ENCODE data around the gene DOCK10. TPM values are rescaled to one million over a fixed set of nuclear protein-coding genes. Genes with fewer than 3 reads are reported as not detected.

The DOCK10 gene
- total and polyA plus RNA-seq, 2 donors (not counting 1 experiment from before 2014, with no cell fraction given): 49.5 to 139 TPM

DNA sequence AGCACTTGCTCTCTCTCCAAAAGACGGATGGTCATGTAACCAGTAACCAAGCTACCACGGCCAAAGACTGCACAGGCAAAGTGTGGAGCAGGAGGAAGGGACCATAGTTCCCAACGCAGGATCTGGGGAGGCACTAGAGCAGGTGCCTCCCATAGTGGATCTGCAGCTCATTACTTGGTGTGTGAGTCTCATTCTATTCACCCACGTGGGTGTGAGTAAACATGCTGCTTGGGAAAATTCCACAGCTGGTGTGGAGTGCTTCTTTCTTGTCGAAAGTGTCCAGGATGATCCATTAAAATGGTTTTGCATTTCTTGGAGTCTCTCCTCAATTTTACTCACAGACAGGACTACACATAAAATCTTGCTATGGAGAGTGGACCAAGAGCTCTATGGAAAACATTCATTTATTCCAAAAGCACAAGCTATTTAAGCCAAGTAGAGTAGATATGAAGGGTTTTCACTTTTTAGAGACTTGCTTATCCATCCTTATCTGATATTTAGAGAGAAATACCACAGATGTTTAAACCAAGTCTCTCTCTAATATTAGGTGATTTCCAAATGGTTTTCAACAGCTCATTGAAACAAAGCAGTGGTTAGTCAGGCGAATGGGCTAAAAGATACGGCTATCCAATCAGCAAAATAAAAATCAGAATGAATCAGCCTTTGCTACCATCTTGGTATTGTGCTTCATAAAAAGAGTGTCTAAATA is 221.8 kb downstream of the DOCK10 start:
- no peaks in the 10 kb centered on the region for H3K9me3 ChIP-seq (ENCODE audit: control extremely low read depth in 1 of 3, control insufficient read depth in 2 of 3, insufficient read depth in 1 of 3, low read length in 2 of 3)
- no peaks in the 10 kb centered on the region for H4K20me1 ChIP-seq (ENCODE audit: control insufficient read depth, insufficient read depth, low read length, poor library complexity, severe bottlenecking)
- H2AFZ ChIP-seq (ENCODE audit: insufficient read depth, low read depth, low read length, poor library complexity, severe bottlenecking): no peak overlapping the region
- ChIA-PET POLR2A (interaction anchor here (0.6 kb wide), 1 partner anchor 18 kb away, joined by 6 read pairs; no protein-coding TSS in a partner anchor), CTCF (interaction anchor here (1.1 kb wide), 1 partner anchor 39 kb away, joined by 3 read pairs; no protein-coding TSS in a partner anchor)
- ATAC-seq (ENCODE audit: low read depth) (no peak), DNase-seq (no peak)
- H3K4me2 ChIP-seq (replicated peaks; ENCODE audit: low read depth, low read length, poor library complexity, severe bottlenecking): no peak overlapping the region
- H3K4me3 ChIP-seq (ENCODE audit: control extremely low read depth in 1 of 5, extremely low read depth in 1 of 5, insufficient read depth in 1 of 5, low read depth in 2 of 5, low read length in 4 of 5): no peak overlapping the region
- WGBS (ENCODE audit: insufficient coverage): 93% methylated on average over 3 of the region's 7 CpGs
- peaks cover 4 to 63% of the 10 kb centered on the region in 2 experiments for H3K36me3 ChIP-seq (replicated peaks in 1 of 2; ENCODE audit: control extremely low read depth in 1 of 2, control insufficient read depth in 1 of 2, extremely low read depth in 1 of 2, insufficient read depth in 2 of 2, low read length in 1 of 2)
- TF ChIP-seq EZH2 (IDR thresholded peaks at IDR 0.05; ENCODE audit: borderline replicate concordance, insufficient read depth, low read depth, low read length, poor library complexity, severe bottlenecking): no peak
- TF ChIP-seq CTCF (IDR thresholded peaks at IDR 0.05): no peak
- H3K27me3 Mint-ChIP-seq: no peaks in the 10 kb centered on the region
- no peaks in the 10 kb centered on the region for H3K9me3 Mint-ChIP-seq (ENCODE audit: insufficient read depth)
- no peak overlapping the region for H3K27ac Mint-ChIP-seq
- intact Hi-C loops (cut with micrococcal nuclease): no loop called here
- no peaks in the 10 kb centered on the region for H3K4me1 ChIP-seq (ENCODE audit: control insufficient read depth in 2 of 2, insufficient read depth in 2 of 2, low read length in 2 of 2)
- H3K4me1 Mint-ChIP-seq: no peaks in the 10 kb centered on the region
- no peaks in the 10 kb centered on the region for H3K27me3 ChIP-seq (replicated peaks in 1 of 4; ENCODE audit: control extremely low read depth in 1 of 4, control insufficient read depth in 3 of 4, insufficient read depth in 4 of 4, low read length in 3 of 4)
- no peak overlapping the region for H3K9ac ChIP-seq (ENCODE audit: low read length)
- no peak overlapping the region for H3K4me3 Mint-ChIP-seq
- H3K27ac ChIP-seq (ENCODE audit: low read length in 2 of 2): no peak overlapping the region
- H3K79me2 ChIP-seq (ENCODE audit: control insufficient read depth, insufficient read depth, low read length): no peaks in the 10 kb centered on the region

DNA sequence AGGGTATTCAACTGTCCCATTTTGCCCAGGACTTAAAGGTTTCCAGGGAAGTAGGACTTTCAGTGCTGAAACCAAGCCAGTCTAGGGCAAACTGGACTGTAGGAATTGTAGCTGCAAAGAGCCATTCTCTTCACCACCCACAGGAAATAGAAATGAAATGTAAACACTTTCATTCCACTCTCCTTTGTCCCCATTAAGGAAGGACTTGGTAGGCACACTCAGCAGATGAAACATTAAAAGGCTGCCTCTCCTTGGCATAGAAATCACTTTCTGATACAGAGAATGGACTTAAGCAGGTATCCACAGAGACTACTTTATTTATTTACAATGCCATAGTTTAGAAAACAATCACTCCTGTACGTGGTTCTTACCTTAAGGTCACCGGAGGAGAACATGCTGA is 223.2 kb downstream of the DOCK10 start:
- H3K4me1 Mint-ChIP-seq: no peaks in the 10 kb centered on the region
- H3K36me3 ChIP-seq (replicated peaks in 1 of 2; ENCODE audit: control extremely low read depth in 1 of 2, control insufficient read depth in 1 of 2, extremely low read depth in 1 of 2, insufficient read depth in 2 of 2, low read length in 1 of 2): peaks cover 6 to 72% of the 10 kb centered on the region in 2 experiments

More for the DNA sequence above, 223.2 kb downstream of the DOCK10 start:
- Histone ChIP-seq H3K27me3 (replicated peaks in 1 of 4; ENCODE audit: control extremely low read depth in 1 of 4, control insufficient read depth in 3 of 4, insufficient read depth in 4 of 4, low read length in 3 of 4) (no peaks in the 10 kb centered on the region), H3K79me2 (ENCODE audit: control insufficient read depth, insufficient read depth, low read length) (no peaks in the 10 kb centered on the region), H3K4me2 (replicated peaks; ENCODE audit: low read depth, low read length, poor library complexity, severe bottlenecking) (no peak overlapping the region), H3K9ac (ENCODE audit: low read length) (no peak overlapping the region), H3K9me3 (ENCODE audit: control extremely low read depth in 1 of 3, control insufficient read depth in 2 of 3, insufficient read depth in 1 of 3, low read length in 2 of 3) (no peaks in the 10 kb centered on the region), H4K20me1 (ENCODE audit: control insufficient read depth, insufficient read depth, low read length, poor library complexity, severe bottlenecking) (no peaks in the 10 kb centered on the region), H2AFZ (ENCODE audit: insufficient read depth, low read depth, low read length, poor library complexity, severe bottlenecking) (no peak overlapping the region), H3K4me1 (ENCODE audit: control insufficient read depth in 2 of 2, insufficient read depth in 2 of 2, low read length in 2 of 2) (no peaks in the 10 kb centered on the region), H3K27ac (ENCODE audit: low read length in 2 of 2) (no peak overlapping the region), H3K4me3 (ENCODE audit: control extremely low read depth in 1 of 5, extremely low read depth in 1 of 5, insufficient read depth in 1 of 5, low read depth in 2 of 5, low read length in 4 of 5) (no peak overlapping the region)
- H3K9me3 Mint-ChIP-seq (ENCODE audit: insufficient read depth): no peaks in the 10 kb centered on the region
- TF ChIP-seq EZH2 (IDR thresholded peaks at IDR 0.05; ENCODE audit: borderline replicate concordance, insufficient read depth, low read depth, low read length, poor library complexity, severe bottlenecking) (no peak), CTCF (IDR thresholded peaks at IDR 0.05) (no peak)
- no peak for ATAC-seq (ENCODE audit: low read depth)
- no peak for DNase-seq
- H3K27me3 Mint-ChIP-seq: no peaks in the 10 kb centered on the region
- no CpG with 5 or more reads among the region's 2 CpGs for WGBS (ENCODE audit: insufficient coverage)
- CTCF ChIA-PET: interaction anchor here (1.0 kb wide), 1 partner anchor 182 kb away, joined by 6 read pairs; no protein-coding TSS in a partner anchor
- POLR2A ChIA-PET: no interaction called here
- no peak overlapping the region for H3K27ac Mint-ChIP-seq
- no peak overlapping the region for H3K4me3 Mint-ChIP-seq
- intact Hi-C loops (cut with micrococcal nuclease): no loop called here
